HCT116 (cell line): ENCODE data around the gene CYBA. TPM values are rescaled to one million over a fixed set of nuclear protein-coding genes. Genes with fewer than 3 reads are reported as not detected.

ENCODE experiments used
- ATAC-seq: fragments of 200-7000 bp; cut with Tn5 transposase; 2 replicates; pipeline ENCODE4 v1.9.1; 2020; ENCODE audit warnings: mild to moderate bottlenecking, moderate library complexity
- BruUV-seq: library from RNA; stranded (reverse); fragments of 400-500 nt; replicated peaks from 2 replicates; lab custom pipeline; 2021; lab: Mats Ljungman, UMichigan
- CTCF ChIA-PET: fragments of 300-600 bp; sonication (Branson Sonifier 250); formaldehyde crosslinking; loops from one replicate; lab custom pipeline; 2021; ENCODE audit warnings: antibody characterized with exemption; lab: Charles Lee
- POLR2A ChIA-PET: fragments of 300-600, 350-600 bp; sonication (Branson Sonifier 250); formaldehyde crosslinking; loops from one replicate; lab custom pipeline; 2021; ENCODE audit warnings: antibody characterized with exemption; lab: Charles Lee
- RAD21 ChIA-PET, 2 experiments: fragments of 300-600 bp; sonication (Branson Sonifier 250); formaldehyde crosslinking; loops; one replicate each; lab custom pipeline; 2023; ENCODE audit warnings: low total read pairs in 2 of 2; ENCODE audit not compliant: uncharacterized antibody in 2 of 2, unreplicated experiment in 2 of 2, low non-redundant PET in 1 of 2; lab: Charles Lee
- DNase-seq: peaks from one replicate; pipeline ENCODE4 v3.0.0-alpha.2; 2010; ENCODE audit warnings: low read depth, low spot score
- H2AFZ ChIP-seq: fragments of 200-600 bp; shearing (Covaris generic), sonication (generic); 2 replicates; pipeline ENCODE4 v1.6.1; 2017; ENCODE audit warnings: low read depth, mixed run types, mixed read lengths, antibody characterized with exemption, low read length; ENCODE audit not compliant: poor library complexity, severe bottlenecking
- H3K27ac ChIP-seq: 2 replicates; pipeline ENCODE4 v1.5.1; 2012; ENCODE audit warnings: low read depth, low read length
- H3K27me3 ChIP-seq: fragments of 200-600 bp; sonication (generic); 2 replicates; pipeline ENCODE4 v1.6.1; 2016; ENCODE audit warnings: mixed run types, low read length, mixed read lengths; ENCODE audit not compliant: insufficient read depth
- H3K36me3 ChIP-seq, 2 experiments: fragments of 200-500 bp in 1 of 2; fragments of 200-600 bp in 1 of 2; sonication (Bioruptor generic) in 1 of 2; sonication (generic) in 1 of 2; 2 replicates each; pipeline versions ENCODE4 v1.5.1 to v1.6.1; 2014 to 2016; ENCODE audit warnings: low read length in 2 of 2, inconsistent platforms in 1 of 2, mixed read lengths in 1 of 2, mixed run types in 1 of 2; ENCODE audit not compliant: insufficient read depth in 2 of 2, control insufficient read depth in 1 of 2
- H3K4me1 ChIP-seq, 2 experiments: fragments of 200-600 bp in 1 of 2; sonication (generic) in 1 of 2; 2 replicates each; pipeline versions ENCODE4 v1.5.1 to v1.6.1; 2012 to 2017; ENCODE audit warnings: low read length in 2 of 2, inconsistent platforms in 1 of 2, mild to moderate bottlenecking in 1 of 2, mixed read lengths in 1 of 2, mixed run types in 1 of 2, moderate library complexity in 1 of 2; ENCODE audit not compliant: insufficient read depth in 2 of 2, control insufficient read depth in 1 of 2
- H3K4me2 ChIP-seq: fragments of 200-600 bp; sonication (generic); 2 replicates; pipeline ENCODE4 v1.6.1; 2017; ENCODE audit warnings: mixed run types, low read length, mixed read lengths
- H3K4me3 ChIP-seq, 2 experiments: fragments of 200-600 bp in 1 of 2; sonication (generic) in 1 of 2; replicated peaks in 1 of 2; 2 replicates each; pipeline ENCODE4 v1.5.1; 2011 to 2016; ENCODE audit warnings: low read length in 2 of 2, control low read depth in 1 of 2, low read depth in 1 of 2, mild to moderate bottlenecking in 1 of 2, mixed read lengths in 1 of 2, mixed run types in 1 of 2
- H3K79me2 ChIP-seq: fragments of 200-600 bp; sonication (generic); 2 replicates; pipeline ENCODE4 v1.6.1; 2017; ENCODE audit warnings: mild to moderate bottlenecking, mixed run types, low read length, moderate library complexity, mixed read lengths; ENCODE audit not compliant: insufficient read depth
- H3K9ac ChIP-seq: fragments of 200-600 bp; sonication (generic); 2 replicates; pipeline ENCODE4 v1.6.1; 2016; ENCODE audit warnings: low read length, mixed read lengths
- H3K9me2 ChIP-seq: fragments of 200-600 bp; sonication (generic), shearing (Covaris generic); 2 replicates; pipeline ENCODE4 v1.6.1; 2017; ENCODE audit warnings: mixed run types, mild to moderate bottlenecking, moderate library complexity; ENCODE audit not compliant: insufficient read depth
- H3K9me3 ChIP-seq, 2 experiments: fragments of 200-500 bp in 1 of 2; fragments of 200-600 bp in 1 of 2; sonication (Bioruptor generic) in 1 of 2; sonication (generic) in 1 of 2; 2 replicates each; pipeline ENCODE4 v1.6.1; 2014 to 2017; ENCODE audit warnings: low read length in 2 of 2, mixed read lengths in 2 of 2, inconsistent platforms in 1 of 2, low read depth in 1 of 2, mild to moderate bottlenecking in 1 of 2, mixed run types in 1 of 2, moderate library complexity in 1 of 2; ENCODE audit not compliant: control insufficient read depth in 1 of 2, insufficient read depth in 1 of 2
- H4K20me1 ChIP-seq: fragments of 200-600 bp; sonication (generic), shearing (Covaris generic); 2 replicates; pipeline ENCODE4 v1.6.1; 2017; ENCODE audit warnings: mixed run types, mild to moderate bottlenecking, moderate library complexity; ENCODE audit not compliant: insufficient read depth
- CBX3 ChIP-seq: IDR thresholded peaks from 2 replicates; pipeline ENCODE4 v1.6.1; 2012; ENCODE audit warnings: low read depth
- CEBPB ChIP-seq: IDR thresholded peaks from 2 replicates; pipeline ENCODE4 v1.6.1; 2012; ENCODE audit warnings: low read depth
- EGR1 ChIP-seq: IDR thresholded peaks from 2 replicates; pipeline ENCODE4 v1.6.1; 2012; ENCODE audit warnings: low read depth
- ELF1 ChIP-seq: IDR thresholded peaks from 2 replicates; pipeline ENCODE4 v1.6.1; 2012; ENCODE audit warnings: low read depth, borderline replicate concordance
- EZH2 ChIP-seq: fragments of 200-600 bp; sonication (generic); IDR thresholded peaks from 2 replicates; pipeline ENCODE4 v1.6.1; 2017; ENCODE audit warnings: antibody characterized with exemption, mixed run types
- FOSL1 ChIP-seq: IDR thresholded peaks from 2 replicates; pipeline ENCODE4 v1.6.1; 2012; ENCODE audit warnings: low read depth
- POLR2A ChIP-seq: IDR thresholded peaks from 2 replicates; pipeline ENCODE4 v1.7.0; 2011; ENCODE audit warnings: borderline replicate concordance; ENCODE audit not compliant: insufficient read depth, insufficient read length; ENCODE audit errors: extremely low read depth
- POLR2AphosphoS5 ChIP-seq: IDR thresholded peaks from 2 replicates; pipeline ENCODE4 v1.6.1; 2011; ENCODE audit warnings: mild to moderate bottlenecking, low read depth, low read length, moderate library complexity
- RAD21 ChIP-seq: IDR thresholded peaks from 2 replicates; pipeline ENCODE4 v1.6.1; 2012; ENCODE audit warnings: low read depth, mild to moderate bottlenecking
- SIN3A ChIP-seq: IDR thresholded peaks from 2 replicates; pipeline ENCODE4 v1.6.1; 2012; ENCODE audit warnings: low read depth
- SP1 ChIP-seq: IDR thresholded peaks from 2 replicates; pipeline ENCODE4 v1.6.1; 2012; ENCODE audit warnings: low read depth
- SRF ChIP-seq: IDR thresholded peaks from 2 replicates; pipeline ENCODE4 v1.6.1; 2012; ENCODE audit warnings: low read depth
- TCF7L2 ChIP-seq: IDR thresholded peaks from 2 replicates; pipeline ENCODE4 v1.7.0; 2011; ENCODE audit warnings: borderline replicate concordance, inconsistent platforms; ENCODE audit not compliant: insufficient read depth, insufficient read length; ENCODE audit errors: extremely low read depth
- ZFX ChIP-seq: fragments of 450-650 bp; IDR thresholded peaks from 2 replicates; pipeline ENCODE4 v1.6.1; 2017
- ZNF274 ChIP-seq: fragments of 200-500 bp; sonication (Bioruptor generic); IDR thresholded peaks from 2 replicates; pipeline ENCODE4 v1.6.1; 2014; ENCODE audit warnings: mild to moderate bottlenecking, low read depth, low read length, inconsistent platforms
- intact Hi-C: fragments of 100-400 bp; cut with micrococcal nuclease; formaldehyde crosslinking; loops from 2 replicates; pipeline ENCODE4 v1.10.0; 2022
- total RNA-seq: library from RNA; stranded (reverse); gene quantifications from one replicate; pipeline ENCODE4 v1.2.1, GENCODE V29; 2021; ENCODE audit not compliant: unreplicated experiment
- TF ChIP-seq, protein P1 (sequence below): IDR thresholded peaks from 2 replicates; pipeline ENCODE4 v1.6.1; 2012; ENCODE audit warnings: low read depth
- TF ChIP-seq, protein P2 (sequence below): IDR thresholded peaks from 2 replicates; pipeline ENCODE4 v1.6.1; 2011; ENCODE audit warnings: mild to moderate bottlenecking, low read length, moderate library complexity; ENCODE audit not compliant: insufficient replicate concordance; ENCODE audit errors: extremely low read depth

The CYBA gene
- total RNA-seq, 1 experiment from 2014 or later: 321 TPM

DNA sequence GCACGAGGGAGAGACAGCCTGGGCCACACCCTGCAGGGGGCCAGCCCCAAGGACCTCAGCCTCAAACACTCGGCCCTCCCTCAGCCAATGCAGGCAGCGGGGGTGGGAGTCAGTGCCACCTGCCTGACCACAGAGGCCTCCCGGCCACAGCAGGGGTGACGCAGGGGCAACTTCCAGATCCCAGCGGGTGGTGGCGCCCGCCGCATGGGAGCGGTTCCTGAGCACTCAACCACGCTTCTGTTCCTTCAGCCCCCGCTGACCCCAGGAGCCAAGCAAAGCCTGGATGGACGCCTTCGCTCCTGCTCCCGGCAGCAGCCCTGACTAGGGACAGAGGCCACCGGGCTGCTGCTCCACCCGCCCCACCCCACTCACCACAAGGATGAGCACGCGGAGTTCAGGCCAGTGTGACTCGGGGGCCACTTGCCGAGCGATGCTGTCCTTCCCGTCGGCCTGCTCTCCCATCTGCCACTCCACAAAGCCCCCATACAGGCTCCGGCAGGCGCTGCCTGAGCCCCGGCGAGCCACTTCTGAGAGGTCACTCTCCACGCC, 5.0 kb upstream of the CYBA start:
- Histone ChIP-seq H3K36me3 (peaks cover 4 to 6% of the 10 kb centered on the region in 2 experiments; a peak in 2 of 4 replicates), H3K4me3 (no peak overlapping the region), H3K9me2 (no peaks in the 10 kb centered on the region), H3K4me1 (peaks cover 13 to 15% of the 10 kb centered on the region in 2 experiments), H3K9me3 (no peaks in the 10 kb centered on the region), H3K79me2 (peaks cover 13% of the 10 kb centered on the region), H4K20me1 (no peaks in the 10 kb centered on the region), H3K9ac (no peak overlapping the region), H3K27ac (no peak overlapping the region), H2AFZ (no peak overlapping the region), H3K4me2 (no peak overlapping the region), H3K27me3 (no peaks in the 10 kb centered on the region)
- RAD21 ChIA-PET: no interaction called here
- BruUV-seq: no TSS peak
- ATAC-seq (no peak), DNase-seq (no peak)
- CTCF ChIA-PET: no interaction called here
- POLR2A ChIA-PET: no interaction called here
- intact Hi-C loops: no loop called here
- TF ChIP-seq CEBPB: no peak
- no peak for TF ChIP-seq ZFX
- TF ChIP-seq, protein P1, sequence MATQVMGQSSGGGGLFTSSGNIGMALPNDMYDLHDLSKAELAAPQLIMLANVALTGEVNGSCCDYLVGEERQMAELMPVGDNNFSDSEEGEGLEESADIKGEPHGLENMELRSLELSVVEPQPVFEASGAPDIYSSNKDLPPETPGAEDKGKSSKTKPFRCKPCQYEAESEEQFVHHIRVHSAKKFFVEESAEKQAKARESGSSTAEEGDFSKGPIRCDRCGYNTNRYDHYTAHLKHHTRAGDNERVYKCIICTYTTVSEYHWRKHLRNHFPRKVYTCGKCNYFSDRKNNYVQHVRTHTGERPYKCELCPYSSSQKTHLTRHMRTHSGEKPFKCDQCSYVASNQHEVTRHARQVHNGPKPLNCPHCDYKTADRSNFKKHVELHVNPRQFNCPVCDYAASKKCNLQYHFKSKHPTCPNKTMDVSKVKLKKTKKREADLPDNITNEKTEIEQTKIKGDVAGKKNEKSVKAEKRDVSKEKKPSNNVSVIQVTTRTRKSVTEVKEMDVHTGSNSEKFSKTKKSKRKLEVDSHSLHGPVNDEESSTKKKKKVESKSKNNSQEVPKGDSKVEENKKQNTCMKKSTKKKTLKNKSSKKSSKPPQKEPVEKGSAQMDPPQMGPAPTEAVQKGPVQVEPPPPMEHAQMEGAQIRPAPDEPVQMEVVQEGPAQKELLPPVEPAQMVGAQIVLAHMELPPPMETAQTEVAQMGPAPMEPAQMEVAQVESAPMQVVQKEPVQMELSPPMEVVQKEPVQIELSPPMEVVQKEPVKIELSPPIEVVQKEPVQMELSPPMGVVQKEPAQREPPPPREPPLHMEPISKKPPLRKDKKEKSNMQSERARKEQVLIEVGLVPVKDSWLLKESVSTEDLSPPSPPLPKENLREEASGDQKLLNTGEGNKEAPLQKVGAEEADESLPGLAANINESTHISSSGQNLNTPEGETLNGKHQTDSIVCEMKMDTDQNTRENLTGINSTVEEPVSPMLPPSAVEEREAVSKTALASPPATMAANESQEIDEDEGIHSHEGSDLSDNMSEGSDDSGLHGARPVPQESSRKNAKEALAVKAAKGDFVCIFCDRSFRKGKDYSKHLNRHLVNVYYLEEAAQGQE: no peak
- TF ChIP-seq POLR2AphosphoS5: no peak
- no peak for TF ChIP-seq SRF
- no peak for TF ChIP-seq SIN3A
- TF ChIP-seq, protein P2, sequence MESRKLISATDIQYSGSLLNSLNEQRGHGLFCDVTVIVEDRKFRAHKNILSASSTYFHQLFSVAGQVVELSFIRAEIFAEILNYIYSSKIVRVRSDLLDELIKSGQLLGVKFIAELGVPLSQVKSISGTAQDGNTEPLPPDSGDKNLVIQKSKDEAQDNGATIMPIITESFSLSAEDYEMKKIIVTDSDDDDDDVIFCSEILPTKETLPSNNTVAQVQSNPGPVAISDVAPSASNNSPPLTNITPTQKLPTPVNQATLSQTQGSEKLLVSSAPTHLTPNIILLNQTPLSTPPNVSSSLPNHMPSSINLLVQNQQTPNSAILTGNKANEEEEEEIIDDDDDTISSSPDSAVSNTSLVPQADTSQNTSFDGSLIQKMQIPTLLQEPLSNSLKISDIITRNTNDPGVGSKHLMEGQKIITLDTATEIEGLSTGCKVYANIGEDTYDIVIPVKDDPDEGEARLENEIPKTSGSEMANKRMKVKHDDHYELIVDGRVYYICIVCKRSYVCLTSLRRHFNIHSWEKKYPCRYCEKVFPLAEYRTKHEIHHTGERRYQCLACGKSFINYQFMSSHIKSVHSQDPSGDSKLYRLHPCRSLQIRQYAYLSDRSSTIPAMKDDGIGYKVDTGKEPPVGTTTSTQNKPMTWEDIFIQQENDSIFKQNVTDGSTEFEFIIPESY: no peak
- TF ChIP-seq CBX3: no peak
- no peak for TF ChIP-seq FOSL1
- no peak for TF ChIP-seq POLR2A
- no peak for TF ChIP-seq RAD21
- no peak for TF ChIP-seq ELF1
- no peak for TF ChIP-seq SP1
- TF ChIP-seq ZNF274: no peak
- TF ChIP-seq EGR1: no peak
- TF ChIP-seq TCF7L2: no peak
- no peak for TF ChIP-seq EZH2
